ENCODE data around the gene CDH13.

- no peak for TF ChIP-seq CTCF (conservative IDR thresholded peaks at IDR 0.05 in 1 of 2, IDR thresholded peaks at IDR 0.05 in 1 of 2; ENCODE audit: low read depth in 1 of 2, low read length in 2 of 2)
- TF ChIP-seq EZH2 (IDR thresholded peaks at IDR 0.05; ENCODE audit: low read length, missing control alignments), result no peak
These were observed 518.5 kb downstream of the CDH13 start for GRCh38 chr16:83145297-83145696.

Measured in fibroblast of lung (primary cell).